SJCRH30 (cell line): ENCODE measurements around the gene C16orf74. TPM values are rescaled to one million over a fixed set of nuclear protein-coding genes. Genes with fewer than 3 reads are reported as not detected.

Experiments
- DNase-seq, 2 experiments: peaks; one replicate each; pipeline ENCODE4 v3.0.0-alpha.2; 2015 to 2020
- H3K27ac ChIP-seq: fragments of 250-450 bp; sonication (Bioruptor Pico); 2 replicates; pipeline ENCODE4 v1.5.1; 2020; ENCODE audit warnings: mild to moderate bottlenecking, moderate library complexity
- H3K27me3 ChIP-seq: fragments of 250-450 bp; sonication (Bioruptor Pico); 2 replicates; pipeline ENCODE4 v1.5.1; 2020; ENCODE audit warnings: mild to moderate bottlenecking, moderate library complexity
- H3K36me3 ChIP-seq: fragments of 250-450 bp; sonication (Bioruptor Pico); 2 replicates; pipeline ENCODE4 v1.5.1; 2020; ENCODE audit warnings: mild to moderate bottlenecking, moderate library complexity
- H3K4me1 ChIP-seq: fragments of 250-450 bp; sonication (Bioruptor Pico); 2 replicates; pipeline ENCODE4 v1.5.1; 2020; ENCODE audit warnings: mild to moderate bottlenecking, moderate library complexity
- H3K4me3 ChIP-seq: fragments of 250-450 bp; sonication (Bioruptor Pico); 2 replicates; pipeline ENCODE4 v1.5.1; 2020; ENCODE audit warnings: mild to moderate bottlenecking, moderate library complexity
- H3K9me3 ChIP-seq: fragments of 250-450 bp; sonication (Bioruptor Pico); replicated peaks from 2 replicates; pipeline ENCODE4 v1.5.1; 2020; ENCODE audit warnings: mild to moderate bottlenecking, moderate library complexity
- total RNA-seq: library from RNA; depleted of rRNA; stranded (reverse); fragments of >200 nt; shearing (Covaris generic); gene quantifications from 2 replicates; pipeline ENCODE4 v1.2.3, GENCODE V29; 2014

Gene C16orf74
- total RNA-seq, 1 experiment from 2014 or later: 1.1 TPM

- no peaks in the 10 kb centered on the region for H3K9me3 ChIP-seq
- no peak overlapping the region for H3K27ac ChIP-seq
- no peaks in the 10 kb centered on the region for H3K27me3 ChIP-seq
- no peaks in the 10 kb centered on the region for H3K4me1 ChIP-seq
- no peak overlapping the region for H3K4me3 ChIP-seq
- DNase-seq: no peak
- peaks cover 20% of the 10 kb centered on the region for H3K36me3 ChIP-seq
These were observed 86.1 kb downstream of the C16orf74 start for GRCh38 chr16:85664580-85665372.

GRCh38 chr16:85663891-85664321, 87.0 kb downstream of the C16orf74 start:
- Histone ChIP-seq H3K27me3 (no peaks in the 10 kb centered on the region), H3K36me3 (peaks cover 11% of the 10 kb centered on the region), H3K4me1 (no peaks in the 10 kb centered on the region), H3K4me3 (no peak overlapping the region), H3K27ac (no peak overlapping the region), H3K9me3 (no peaks in the 10 kb centered on the region)
- DNase-seq: peak in 1 of 2 experiments; percentile 45

DNA sequence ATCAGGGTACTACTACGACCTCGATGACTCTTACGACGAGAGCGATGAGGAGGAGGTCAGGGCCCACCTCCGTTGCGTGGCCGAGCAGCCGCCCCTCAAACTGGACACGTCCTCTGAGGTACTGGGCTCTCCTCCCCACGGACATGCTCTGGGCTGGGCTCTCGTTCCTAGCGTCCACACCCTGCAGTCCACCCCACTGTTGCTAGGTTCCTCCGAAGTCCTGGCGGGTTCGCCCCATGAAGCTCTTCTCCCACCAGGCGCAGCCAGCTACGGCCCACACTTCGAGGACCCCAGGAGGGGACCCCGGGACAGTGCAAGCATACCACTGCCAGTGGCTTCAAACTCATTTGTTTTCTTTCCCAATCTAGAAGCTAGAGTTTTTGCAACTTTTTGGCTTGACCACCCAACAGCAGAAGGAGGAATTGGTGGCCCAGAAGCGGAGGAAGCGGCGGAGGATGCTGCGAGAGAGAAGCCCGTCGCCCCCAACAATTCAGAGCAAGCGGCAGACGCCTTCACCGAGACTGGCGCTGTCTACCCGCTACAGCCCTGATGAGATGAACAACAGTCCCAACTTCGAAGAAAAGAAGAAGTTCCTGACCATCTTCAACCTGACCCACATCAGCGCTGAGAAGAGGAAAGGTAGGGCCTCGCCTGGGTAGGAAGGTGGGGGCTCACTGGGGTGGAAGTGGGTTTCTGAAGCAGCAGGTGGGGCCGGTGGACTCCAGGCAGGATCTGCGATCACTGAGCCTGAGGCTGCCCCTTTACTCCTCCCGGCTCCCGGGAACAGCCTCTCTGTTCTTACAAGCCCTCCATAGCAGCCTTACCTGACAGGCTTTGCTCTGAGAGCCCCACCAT, 87.7 kb downstream of the C16orf74 start:
- no peak overlapping the region for H3K27ac ChIP-seq
- no peak for DNase-seq
- no peak overlapping the region for H3K4me3 ChIP-seq
- H3K4me1 ChIP-seq: no peaks in the 10 kb centered on the region
- no peaks in the 10 kb centered on the region for H3K27me3 ChIP-seq
- no peaks in the 10 kb centered on the region for H3K9me3 ChIP-seq
- H3K36me3 ChIP-seq: peaks cover 8% of the 10 kb centered on the region; the same call in 1 of the 2 replicates

DNA sequence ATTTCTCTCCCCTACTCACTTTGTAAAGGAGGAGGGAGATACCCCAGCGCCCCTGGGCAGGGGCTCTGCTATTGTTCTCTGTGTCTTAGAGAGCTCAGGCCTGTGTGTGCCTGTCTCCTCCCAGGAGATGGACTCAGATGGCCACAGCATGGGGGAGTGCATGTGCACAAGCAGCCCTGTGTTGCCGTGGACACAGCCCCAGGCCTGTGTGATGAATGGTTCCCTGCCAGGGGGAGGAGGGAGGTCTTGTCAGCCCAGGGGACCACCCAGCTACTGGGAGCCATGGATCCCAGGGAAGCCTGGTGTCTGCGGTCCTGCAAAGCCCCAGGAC, 88.4 kb downstream of the C16orf74 start:
- no peak for DNase-seq
- peaks cover 12% of the 10 kb centered on the region; the same call in 1 of the 2 replicates for H3K36me3 ChIP-seq
- no peaks in the 10 kb centered on the region for H3K4me1 ChIP-seq
- no peak overlapping the region for H3K27ac ChIP-seq
- no peaks in the 10 kb centered on the region for H3K9me3 ChIP-seq
- H3K4me3 ChIP-seq: no peak overlapping the region
- no peaks in the 10 kb centered on the region for H3K27me3 ChIP-seq

DNA sequence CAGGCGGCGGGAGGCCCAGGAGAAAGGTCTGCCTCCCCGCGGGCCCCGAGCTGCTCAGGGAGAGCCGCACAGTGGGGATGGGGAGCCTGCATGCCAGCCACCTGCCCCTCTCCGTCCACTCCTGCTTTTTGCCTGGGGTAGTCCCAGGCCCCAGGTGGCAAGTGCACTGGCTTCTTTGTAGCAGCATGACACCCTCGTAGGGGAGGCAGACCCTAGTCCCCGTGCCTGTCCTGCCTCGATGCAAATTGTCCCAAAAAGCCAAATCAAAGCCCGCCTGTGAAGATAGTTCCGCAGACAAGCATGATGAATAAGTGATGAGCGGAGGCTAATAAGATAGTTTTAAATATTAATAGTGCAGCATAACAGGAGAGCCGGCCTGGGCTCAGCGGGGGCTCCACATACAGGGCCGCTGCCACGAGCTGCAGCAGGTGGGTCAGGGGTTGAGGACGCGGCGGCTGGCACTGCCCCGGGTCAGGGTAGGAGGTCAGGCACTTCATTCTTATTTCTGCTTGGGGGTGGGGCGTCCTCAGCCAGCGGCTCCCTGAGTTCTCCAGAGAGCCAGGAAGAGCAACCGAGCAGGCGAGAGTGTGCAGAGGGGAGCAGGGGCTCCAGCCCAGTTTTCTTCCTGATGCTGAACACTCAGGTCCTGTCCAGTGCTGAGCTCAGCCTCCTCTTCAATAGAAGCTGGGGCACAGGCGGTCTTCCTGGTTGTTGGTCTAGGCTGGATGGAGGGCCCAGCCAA, 89.0 kb downstream of the C16orf74 start:
- Histone ChIP-seq H3K36me3 (peaks cover 14% of the 10 kb centered on the region; the same call in 1 of the 2 replicates), H3K27me3 (no peaks in the 10 kb centered on the region), H3K4me3 (no peak overlapping the region), H3K4me1 (no peaks in the 10 kb centered on the region), H3K27ac (no peak overlapping the region), H3K9me3 (no peaks in the 10 kb centered on the region)
- DNase-seq: no peak

DNA sequence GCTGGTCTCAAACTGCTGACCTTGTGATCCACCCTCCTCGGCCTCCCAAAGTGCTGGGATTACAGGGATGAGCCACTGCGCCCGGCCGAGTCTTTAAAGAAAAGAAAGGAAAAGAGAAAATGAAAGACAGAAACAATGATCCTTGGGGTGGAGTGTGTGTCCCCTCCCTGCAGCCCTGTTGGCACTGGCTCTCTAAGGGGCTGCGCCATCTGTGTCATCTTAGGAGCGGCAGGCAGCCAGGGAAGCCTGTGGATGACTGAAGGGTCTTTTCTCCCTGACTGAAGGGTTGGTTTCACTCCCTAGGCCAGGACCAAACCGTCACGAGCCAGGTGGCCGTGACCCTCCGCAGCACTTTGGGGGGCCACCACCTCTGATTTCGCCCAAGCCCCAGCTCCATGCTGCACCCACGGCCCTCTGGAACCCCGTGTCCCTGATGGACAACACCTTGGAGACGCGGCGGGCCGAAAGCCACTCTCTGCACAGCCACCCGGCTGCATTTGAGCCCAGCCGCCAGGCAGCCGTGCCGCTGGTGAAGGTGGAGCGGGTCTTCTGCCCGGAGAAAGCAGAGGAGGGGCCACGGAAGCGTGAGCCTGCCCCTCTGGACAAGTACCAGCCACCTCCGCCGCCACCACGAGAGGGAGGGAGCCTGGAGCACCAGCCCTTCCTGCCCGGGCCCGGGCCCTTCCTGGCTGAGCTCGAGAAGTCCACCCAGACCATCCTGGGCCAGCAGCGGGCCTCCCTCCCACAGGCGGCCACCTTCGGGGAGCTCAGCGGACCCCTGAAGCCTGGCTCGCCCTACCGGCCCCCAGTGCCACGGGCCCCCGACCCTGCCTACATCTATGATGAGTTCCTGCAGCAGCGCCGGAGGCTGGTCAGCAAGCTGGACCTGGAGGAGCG, 89.8 kb downstream of the C16orf74 start:
- no peaks in the 10 kb centered on the region for H3K9me3 ChIP-seq
- peaks cover 14% of the 10 kb centered on the region; the same call in 1 of the 2 replicates for H3K36me3 ChIP-seq
- no peaks in the 10 kb centered on the region for H3K4me1 ChIP-seq
- DNase-seq: no peak
- no peak overlapping the region for H3K4me3 ChIP-seq
- H3K27me3 ChIP-seq: no peaks in the 10 kb centered on the region
- H3K27ac ChIP-seq: no peak overlapping the region

DNA sequence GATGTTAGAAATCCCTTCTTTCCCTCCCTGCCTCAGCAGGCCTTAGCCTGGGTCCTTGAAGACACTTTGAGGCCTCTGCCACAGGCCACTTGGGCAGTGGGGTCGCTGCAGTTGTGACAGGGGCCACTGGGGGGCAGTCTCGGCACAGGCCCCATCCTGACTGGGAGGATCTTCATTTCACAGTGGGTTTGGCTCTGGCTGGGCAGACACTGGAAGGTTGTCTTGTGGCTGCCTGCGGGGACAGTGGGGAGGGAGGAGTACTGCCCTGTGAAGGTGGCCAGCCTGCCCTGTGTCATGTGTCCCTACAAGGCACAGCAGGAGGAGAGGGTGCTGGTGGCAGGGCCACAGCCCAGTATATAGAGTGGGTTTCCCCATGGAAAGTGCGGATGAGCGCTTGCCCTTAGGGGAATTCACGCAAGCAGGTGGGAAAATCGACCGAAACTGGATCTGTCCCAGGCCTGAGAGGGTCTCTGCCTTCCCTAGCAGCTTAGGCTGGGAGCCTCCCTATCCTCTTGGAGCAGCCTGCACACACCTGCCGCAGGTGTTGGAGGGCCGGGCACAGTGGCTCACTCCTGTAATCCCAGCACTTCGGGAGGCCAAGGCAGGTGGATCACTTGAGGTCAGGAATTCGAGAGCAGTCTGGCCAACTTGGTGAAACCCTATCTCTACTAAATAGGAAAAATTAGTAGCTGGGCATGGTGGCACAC, 90.9 kb downstream of the C16orf74 start:
- Histone ChIP-seq H3K4me3 (no peak overlapping the region), H3K27ac (no peak overlapping the region), H3K9me3 (no peaks in the 10 kb centered on the region), H3K27me3 (no peaks in the 10 kb centered on the region), H3K36me3 (peaks cover 16% of the 10 kb centered on the region; the same call in 1 of the 2 replicates), H3K4me1 (no peaks in the 10 kb centered on the region)
- peak; percentile 64 to 75 for DNase-seq

GRCh38 chr16:85659336-85659735, 91.6 kb downstream of the C16orf74 start:
- H3K4me1 ChIP-seq: no peaks in the 10 kb centered on the region
- H3K36me3 ChIP-seq: peaks cover 15% of the 10 kb centered on the region; the same call in 1 of the 2 replicates

DNA sequence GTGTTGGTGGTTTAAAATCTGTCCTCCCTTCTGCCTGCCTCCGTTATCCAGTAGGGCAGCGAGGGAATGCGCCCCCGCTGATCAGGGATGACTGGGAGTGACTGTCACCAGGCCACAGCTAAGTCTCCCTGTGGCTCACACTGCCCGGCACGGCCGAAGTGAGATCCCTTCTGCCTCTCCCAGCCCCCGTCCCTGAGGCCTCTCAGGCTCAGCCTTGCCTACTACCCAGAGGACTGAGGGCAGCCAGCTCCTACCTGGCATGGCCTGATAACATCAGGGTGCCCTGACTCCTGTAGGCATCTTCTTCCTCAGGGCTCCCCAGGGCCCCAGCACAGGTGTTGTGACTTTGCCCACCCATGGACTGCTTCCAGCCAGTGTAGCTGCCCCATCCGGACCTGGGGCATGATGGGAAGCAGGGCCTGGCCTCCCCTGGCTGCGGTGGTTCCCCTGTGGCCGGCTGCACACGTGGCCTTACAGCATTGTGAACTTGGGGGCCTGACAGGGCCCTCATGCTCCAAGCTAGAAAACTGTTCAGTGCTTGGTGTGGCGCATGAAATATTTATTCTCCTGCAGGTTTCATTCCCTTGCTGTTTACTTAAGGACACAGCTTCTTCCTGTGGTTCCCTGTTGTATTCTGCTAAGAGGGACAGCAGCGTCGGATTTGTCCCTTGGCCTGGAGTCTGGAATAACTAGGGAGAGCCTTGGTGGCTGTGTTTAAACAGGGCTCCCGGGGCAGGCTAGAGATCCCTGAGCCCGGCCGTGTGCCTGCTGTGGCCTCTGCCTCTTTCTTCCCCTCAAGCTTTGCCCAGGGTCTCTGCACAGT, 92.2 kb downstream of the C16orf74 start:
- no peaks in the 10 kb centered on the region for H3K9me3 ChIP-seq
- H3K36me3 ChIP-seq: peaks cover 12% of the 10 kb centered on the region; the same call in 1 of the 2 replicates
- no peak overlapping the region for H3K4me3 ChIP-seq
- no peaks in the 10 kb centered on the region for H3K27me3 ChIP-seq
- no peak overlapping the region for H3K27ac ChIP-seq
- H3K4me1 ChIP-seq: no peaks in the 10 kb centered on the region
- DNase-seq: no peak

More at GRCh38 chr16:85659336-85659735, 91.6 kb downstream of the C16orf74 start:
- Histone ChIP-seq H3K4me3 (no peak overlapping the region), H3K27me3 (no peaks in the 10 kb centered on the region), H3K9me3 (no peaks in the 10 kb centered on the region), H3K27ac (no peak overlapping the region)
- no peak for DNase-seq

DNA sequence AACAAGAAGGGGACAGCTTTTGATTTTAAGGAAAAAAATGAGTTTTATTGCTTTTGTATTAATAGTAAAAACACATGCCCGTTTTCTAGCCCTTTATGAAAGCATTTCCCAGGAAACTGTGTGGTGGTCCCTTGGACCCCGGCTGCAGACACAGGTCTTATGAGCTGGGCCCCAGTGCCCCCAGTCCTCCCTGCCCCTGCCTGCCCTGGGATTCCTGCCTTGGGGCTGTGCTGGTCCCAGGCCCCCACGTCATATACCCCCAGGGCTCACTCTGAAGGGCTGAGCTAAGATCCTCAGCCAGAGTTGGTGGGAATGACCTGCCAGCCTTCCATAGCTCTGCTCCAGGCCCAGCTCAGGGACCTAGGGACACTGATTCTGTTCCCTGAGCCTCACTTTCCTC, 92.9 kb downstream of the C16orf74 start:
- peaks cover 9% of the 10 kb centered on the region; the same call in 1 of the 2 replicates for H3K36me3 ChIP-seq
- H3K4me1 ChIP-seq: no peaks in the 10 kb centered on the region
- DNase-seq: no peak
- no peaks in the 10 kb centered on the region for H3K9me3 ChIP-seq
- no peaks in the 10 kb centered on the region for H3K27me3 ChIP-seq
- no peak overlapping the region for H3K4me3 ChIP-seq
- H3K27ac ChIP-seq: no peak overlapping the region
